GM10266 (cell line): ENCODE results near the gene RBM5.
"Not testable (repeated sequence)": the region's sequence is repeated elsewhere in the genome, so short reads cannot be mapped to it uniquely, and the experiment has no call there.

Source experiments
- DNase-seq: peaks from one replicate; pipeline ENCODE4 v3.0.0; 2012; ENCODE audit errors: extremely low spot score
- TF ChIP-seq, protein P1 (sequence below): IDR thresholded peaks from 2 replicates; pipeline ENCODE4 v1.5.1; 2012; ENCODE audit warnings: mild to moderate bottlenecking, low read depth; ENCODE audit not compliant: control insufficient read depth, insufficient read depth; ENCODE audit errors: missing control alignments

Gene RBM5

GRCh38 chr3:50078622-50079021 is 10.1 kb upstream of the RBM5 start:
- TF ChIP-seq, protein P1, sequence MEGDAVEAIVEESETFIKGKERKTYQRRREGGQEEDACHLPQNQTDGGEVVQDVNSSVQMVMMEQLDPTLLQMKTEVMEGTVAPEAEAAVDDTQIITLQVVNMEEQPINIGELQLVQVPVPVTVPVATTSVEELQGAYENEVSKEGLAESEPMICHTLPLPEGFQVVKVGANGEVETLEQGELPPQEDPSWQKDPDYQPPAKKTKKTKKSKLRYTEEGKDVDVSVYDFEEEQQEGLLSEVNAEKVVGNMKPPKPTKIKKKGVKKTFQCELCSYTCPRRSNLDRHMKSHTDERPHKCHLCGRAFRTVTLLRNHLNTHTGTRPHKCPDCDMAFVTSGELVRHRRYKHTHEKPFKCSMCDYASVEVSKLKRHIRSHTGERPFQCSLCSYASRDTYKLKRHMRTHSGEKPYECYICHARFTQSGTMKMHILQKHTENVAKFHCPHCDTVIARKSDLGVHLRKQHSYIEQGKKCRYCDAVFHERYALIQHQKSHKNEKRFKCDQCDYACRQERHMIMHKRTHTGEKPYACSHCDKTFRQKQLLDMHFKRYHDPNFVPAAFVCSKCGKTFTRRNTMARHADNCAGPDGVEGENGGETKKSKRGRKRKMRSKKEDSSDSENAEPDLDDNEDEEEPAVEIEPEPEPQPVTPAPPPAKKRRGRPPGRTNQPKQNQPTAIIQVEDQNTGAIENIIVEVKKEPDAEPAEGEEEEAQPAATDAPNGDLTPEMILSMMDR, result no peak
- no peak for DNase-seq

- DNase-seq, result not testable (repeated sequence)
Observed at GRCh38 chr3:50084951-50085350, 3.8 kb upstream of the RBM5 start.

GRCh38 chr3:50089609-50089945 is 858 bp downstream of the RBM5 start:
- no peak for DNase-seq
- TF ChIP-seq, protein P1, result no peak

- TF ChIP-seq, protein P1, result no peak
- DNase-seq, result no peak
Observed at GRCh38 chr3:50090984-50091383, 2.3 kb downstream of the RBM5 start.

GRCh38 chr3:50095352-50095998 is 6.8 kb downstream of the RBM5 start:
- TF ChIP-seq, protein P1, result no peak
- no peak for DNase-seq

DNA sequence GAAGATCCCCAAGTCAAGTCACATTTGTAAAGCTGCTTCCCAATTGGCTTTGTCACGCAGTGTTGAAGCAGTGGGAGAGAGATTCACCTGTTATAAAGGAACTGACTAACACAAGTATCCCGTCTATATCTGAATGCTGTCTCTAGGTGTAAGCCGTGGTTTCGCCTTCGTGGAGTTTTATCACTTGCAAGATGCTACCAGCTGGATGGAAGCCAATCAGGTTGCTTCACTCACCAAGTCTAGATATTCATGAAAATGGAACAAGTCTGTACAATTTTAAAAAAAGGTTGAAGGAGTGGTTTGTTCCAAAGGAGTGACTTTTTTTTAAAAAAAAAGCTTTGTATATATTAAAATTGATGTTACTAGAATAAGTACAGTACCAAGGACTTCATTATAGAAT is 11.7 kb downstream of the RBM5 start:
- no peak for DNase-seq
- TF ChIP-seq, protein P1, result no peak

DNA sequence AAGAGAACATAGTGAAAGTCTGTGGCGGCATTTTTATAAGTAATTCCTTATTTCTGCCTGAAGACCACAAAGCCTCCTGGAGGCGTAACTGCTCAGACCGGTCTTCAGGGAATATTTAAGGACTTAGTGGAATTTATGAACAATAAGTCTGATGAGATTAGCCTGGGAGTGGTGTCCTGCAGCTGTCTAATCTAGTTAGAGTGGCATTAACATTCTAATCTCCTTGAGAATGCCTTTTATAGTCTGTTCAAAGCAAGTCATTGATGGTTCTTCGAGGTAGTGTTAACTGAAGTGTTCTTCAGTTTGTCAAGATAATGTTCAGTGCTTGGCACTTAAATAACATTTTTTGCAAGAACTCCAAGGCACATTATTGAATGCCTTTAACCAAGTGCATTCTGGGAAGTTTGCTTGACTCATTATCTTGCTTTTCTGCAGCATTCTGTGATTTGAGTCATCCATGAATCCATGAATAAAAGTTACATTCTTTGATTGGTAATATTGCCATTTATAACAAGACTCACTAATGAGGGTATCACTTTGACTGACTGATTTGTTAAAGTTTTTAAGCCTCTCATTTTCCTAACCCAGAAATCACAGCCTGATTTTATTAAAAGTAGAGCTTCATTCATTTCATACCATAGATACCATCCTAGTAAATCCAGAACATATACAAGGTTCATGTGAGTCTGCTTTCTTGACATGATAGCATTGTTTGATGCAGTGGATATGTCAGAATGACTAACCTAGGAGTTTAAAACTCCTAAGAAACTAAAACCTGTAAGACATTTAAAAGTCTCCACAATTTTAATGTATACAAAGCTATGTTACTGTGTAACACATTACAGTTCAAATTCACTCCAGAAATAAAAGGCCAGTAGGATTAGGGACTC is 12.5 kb downstream of the RBM5 start:
- DNase-seq, result no peak

More for the DNA sequence above, 12.5 kb downstream of the RBM5 start:
- TF ChIP-seq, protein P1, result no peak
